GM18505 (cell line): ENCODE data around the gene OR5K3.
"Not testable (repeated sequence)": the region's sequence is repeated elsewhere in the genome, so short reads cannot be mapped to it uniquely, and the experiment has no call there.

ENCODE experiments used
- ATAC-seq: cut with Tn5 transposase; IDR thresholded peaks from one replicate; pipeline ENCODE4 v1.9.1; 2021; ENCODE audit not compliant: unreplicated experiment
- POLR2A ChIP-seq: IDR thresholded peaks from 4 replicates; pipeline ENCODE4 v1.6.1; 2011; ENCODE audit warnings: borderline replicate concordance; ENCODE audit not compliant: insufficient read depth, insufficient read length; ENCODE audit errors: extremely low read depth

The OR5K3 gene

DNA sequence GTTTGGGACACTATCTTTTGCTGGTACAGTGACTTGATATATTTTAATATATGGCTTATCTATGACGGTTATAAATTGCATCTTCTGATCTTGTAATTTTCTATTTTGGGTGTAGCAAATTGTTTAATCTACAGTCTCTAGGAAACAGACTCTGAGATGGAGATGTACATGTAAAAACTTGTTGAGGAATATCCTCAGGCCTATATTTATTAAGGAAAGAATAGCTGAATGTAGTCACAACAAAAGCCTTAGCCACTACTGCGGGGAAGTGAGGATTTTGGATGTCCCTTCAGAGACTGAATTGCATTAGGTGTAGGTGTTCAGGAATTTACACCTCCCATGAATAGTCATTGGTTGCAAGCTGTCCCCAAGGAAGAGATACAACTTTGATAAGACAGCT, 13.8 kb upstream of the OR5K3 start:
- no peak for ATAC-seq
- TF ChIP-seq POLR2A: no peak

DNA sequence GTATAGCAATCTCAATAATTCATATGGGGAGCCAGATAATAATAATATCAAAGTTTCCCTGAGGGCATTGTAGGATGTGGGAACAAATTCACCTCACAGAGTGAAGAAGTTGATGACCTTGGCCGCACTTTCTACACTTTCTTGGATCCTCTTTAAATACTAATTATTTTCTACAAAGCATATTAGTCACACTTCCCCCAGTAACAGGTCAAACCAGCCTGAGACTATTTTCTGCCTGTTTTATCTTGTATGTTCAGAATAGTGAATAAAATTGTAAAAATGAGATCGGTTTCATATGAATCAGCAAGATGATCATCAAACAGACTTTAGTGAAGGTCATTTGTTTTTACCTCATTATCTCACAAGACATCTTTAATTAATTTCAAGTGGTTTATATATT, 2.3 kb upstream of the OR5K3 start:
- TF ChIP-seq POLR2A: no peak
- ATAC-seq: no peak

DNA sequence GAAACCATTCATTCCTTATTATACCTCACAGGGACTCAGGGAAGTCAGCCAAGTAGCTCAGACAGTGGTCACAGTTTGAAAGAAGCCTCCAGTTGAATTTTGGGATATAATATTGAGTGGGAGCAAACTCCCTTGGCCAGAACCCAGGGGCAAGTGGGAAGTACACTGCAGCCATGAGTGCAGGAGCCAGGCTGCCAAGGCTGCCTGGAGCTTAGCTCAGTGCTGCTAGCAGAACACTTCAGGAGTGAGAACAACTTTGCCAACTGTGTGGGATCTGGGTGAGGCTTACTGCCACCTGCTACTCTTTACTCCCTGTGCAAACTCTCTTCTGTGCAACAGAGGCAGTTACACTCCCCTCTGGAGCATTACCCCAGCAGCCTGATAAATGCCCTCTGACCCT, 4.6 kb downstream of the OR5K3 start:
- ATAC-seq: no peak
- TF ChIP-seq POLR2A: no peak

DNA sequence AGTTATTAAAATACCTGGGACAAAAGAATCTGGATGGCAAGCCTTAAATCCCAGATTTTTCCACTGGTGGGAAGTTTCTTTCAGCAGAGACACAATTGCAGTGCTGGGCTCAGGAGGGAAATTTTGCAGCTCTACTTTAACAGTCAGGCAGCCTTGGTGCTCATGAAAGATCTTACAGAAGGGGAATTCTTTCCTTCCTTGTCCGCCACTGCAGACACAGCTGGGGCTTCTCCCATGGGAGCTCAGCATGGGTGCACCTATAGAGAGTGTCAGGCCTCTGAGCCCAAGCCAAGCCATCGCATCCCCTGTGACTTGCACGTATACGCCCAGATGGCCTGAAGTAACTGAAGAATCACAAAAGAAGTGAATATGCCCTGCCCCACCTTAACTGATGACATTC, 6.0 kb downstream of the OR5K3 start:
- not testable (repeated sequence) for ATAC-seq

DNA sequence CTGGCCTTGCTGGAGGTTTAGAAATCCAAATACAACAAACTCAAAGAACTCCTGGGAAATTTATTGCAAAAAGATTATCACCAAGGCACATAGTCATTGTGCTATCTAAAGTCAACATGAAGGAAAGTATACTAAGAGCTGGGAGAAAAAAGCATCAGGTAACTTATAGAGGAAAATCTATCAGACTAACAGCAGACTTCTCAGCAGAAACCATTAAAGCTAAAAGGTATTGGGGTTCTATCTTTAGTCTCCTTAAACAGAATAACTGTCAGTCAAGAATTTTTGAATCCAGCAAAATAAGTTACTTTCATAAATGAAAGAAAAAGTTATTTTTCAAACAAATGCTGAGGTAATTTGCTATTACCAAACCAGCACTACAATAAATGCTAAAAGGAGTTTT, 8.0 kb downstream of the OR5K3 start:
- TF ChIP-seq POLR2A: no peak
- ATAC-seq: no peak

DNA sequence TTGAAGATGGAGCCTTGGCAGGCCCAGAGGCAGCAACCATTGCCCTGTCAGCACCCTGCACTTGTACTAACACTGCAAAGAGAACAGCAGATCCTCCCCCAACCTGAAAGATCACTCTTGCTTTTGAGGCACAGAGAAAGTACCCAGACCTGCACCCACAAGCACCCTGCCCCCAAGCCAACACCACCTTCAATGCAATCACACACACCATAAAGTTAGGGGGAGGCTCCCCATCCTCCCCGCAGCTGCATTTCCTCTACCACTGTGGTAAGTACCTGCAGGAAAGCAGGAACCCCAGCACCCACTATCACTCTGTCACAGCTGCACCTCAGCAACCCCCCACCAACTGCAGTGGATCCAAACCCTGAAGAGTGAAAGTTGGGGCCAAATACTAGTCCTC, 12.0 kb downstream of the OR5K3 start:
- no peak for TF ChIP-seq POLR2A
- ATAC-seq: no peak

DNA sequence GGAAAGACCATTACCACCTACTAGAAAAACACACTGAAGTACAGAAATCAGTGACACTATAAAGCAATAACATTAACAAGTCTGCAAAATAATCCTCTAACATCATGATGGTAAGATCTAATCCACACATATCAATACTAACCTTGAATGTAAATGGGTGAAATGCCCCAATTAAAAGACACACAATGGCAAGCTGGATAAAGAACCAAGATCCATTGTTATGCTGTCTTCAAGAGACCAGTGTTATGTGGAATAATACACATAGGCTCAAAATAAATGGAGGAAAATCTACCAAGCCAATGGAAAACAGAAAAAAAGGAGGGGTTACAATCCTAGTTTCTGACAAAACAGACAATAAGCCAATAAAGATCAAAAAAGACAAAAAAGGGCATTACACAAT, 13.5 kb downstream of the OR5K3 start:
- no peak for TF ChIP-seq POLR2A
- ATAC-seq: no peak

DNA sequence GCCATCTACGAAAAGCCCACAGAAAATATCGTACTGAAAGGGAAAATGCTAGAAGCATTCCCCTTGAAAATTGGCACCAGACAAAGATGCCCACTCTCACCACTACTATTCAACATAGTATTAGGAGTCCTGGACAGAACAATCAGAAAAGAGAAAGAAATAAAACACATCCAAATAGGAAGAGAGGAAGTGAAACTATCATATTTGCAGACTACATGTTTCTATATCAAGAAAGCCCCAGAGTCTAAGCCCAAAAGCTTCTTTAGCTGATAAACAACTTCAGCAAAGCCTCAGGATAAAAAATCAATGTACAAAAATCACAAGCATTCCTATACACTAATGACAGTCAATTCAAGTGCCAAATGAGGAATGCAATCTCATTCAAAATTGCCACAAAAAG, 15.6 kb downstream of the OR5K3 start:
- no peak for ATAC-seq
- no peak for TF ChIP-seq POLR2A

DNA sequence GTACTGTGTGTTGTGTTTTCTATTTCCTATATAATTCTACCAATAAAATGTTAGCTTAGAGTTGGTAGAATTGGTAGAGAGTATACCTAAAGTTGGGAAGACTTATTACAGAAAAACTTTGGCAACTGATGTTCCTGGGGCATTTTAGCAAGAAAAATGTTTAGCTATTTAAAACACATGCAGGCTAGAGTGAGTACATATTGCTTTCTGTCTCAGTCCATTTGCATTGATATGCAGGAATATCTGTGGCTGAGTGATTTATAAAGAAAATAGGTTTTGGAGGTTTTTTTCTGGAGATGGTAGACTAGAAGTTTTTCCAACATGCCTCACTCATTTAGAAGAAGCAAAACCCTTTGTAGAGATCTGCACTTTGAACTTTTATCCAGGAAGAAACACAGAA, 42.1 kb downstream of the OR5K3 start:
- TF ChIP-seq POLR2A: no peak
- no peak for ATAC-seq

DNA sequence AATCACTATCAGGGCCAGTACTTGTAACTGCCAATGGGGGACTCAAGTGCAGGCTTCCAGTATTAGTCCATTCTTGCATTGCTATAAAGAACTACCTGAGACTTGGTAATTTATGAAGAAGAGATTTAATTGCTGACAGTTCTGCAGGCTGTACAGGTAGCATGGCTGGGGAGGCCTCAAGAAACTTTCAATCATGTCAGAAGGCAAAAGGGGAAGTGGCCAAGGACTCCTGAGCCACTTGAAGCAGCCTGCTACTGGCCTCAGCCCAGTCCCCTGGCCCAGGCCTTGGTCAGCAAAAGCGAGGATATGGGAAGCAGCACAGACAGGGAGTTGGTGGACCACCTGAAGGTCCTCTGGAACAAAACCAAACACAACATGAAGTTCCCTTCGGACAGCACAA, 43.3 kb downstream of the OR5K3 start:
- no peak for TF ChIP-seq POLR2A
- no peak for ATAC-seq

DNA sequence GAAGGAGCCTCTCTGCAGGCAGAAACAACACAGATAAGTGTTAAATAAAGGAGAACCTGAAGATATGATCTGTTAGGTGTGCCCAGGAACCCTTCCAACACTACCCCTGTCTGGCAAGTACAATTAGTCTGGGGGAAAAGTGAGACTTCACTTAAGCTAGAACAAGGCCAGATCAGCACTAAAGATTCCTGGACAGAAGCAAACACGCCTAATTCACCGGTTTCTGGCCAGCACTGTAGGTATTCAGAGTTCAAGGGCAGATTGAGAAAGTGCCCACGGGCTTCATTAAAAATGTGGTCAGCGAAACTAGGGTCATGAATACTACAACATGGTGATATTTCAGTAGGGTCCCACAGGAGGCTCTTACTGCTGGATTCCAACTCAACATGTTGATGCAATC, 43.9 kb downstream of the OR5K3 start:
- no peak for TF ChIP-seq POLR2A
- ATAC-seq: no peak

DNA sequence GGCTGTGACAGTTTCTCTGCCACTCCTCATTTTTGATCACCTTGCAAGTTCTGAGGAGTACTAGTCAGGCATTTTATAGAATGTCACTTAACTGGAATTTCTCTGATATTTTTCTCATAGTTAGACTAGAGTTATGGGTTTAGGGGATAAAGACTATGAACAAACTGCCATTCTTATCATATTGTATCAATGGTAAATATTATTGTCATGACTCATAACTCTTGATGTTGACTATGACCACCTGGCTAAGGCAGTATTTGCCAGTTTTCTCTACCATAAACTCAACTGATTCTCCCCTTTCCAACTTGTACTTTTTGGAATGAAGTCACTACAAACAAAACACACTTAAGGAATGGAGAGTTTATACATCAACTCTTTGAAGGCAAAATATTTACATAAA, 49.8 kb downstream of the OR5K3 start:
- no peak for ATAC-seq
- no peak for TF ChIP-seq POLR2A
